ENCODE data around the gene MAT2B.
"Not testable (repeated sequence)": the region's sequence is repeated elsewhere in the genome, so short reads cannot be mapped to it uniquely, and the experiment has no call there.

MAT2B gene

GRCh38 chr5:163506726-163507125 is 1.3 kb downstream of the MAT2B start:
- peaks cover 26% of the 10 kb centered on the region for H3K4me1 ChIP-seq (ENCODE audit: control insufficient read depth, insufficient read depth, low read length)
- peak overlapping the region; percentile 50 for H3K9ac ChIP-seq (ENCODE audit: low read length)
- peak overlapping the region; percentile 91 for H3K4me3 ChIP-seq (ENCODE audit: low read length)
- H3K27me3 ChIP-seq (ENCODE audit: control insufficient read depth, insufficient read depth, low read length) = no peaks in the 10 kb centered on the region
- no peaks in the 10 kb centered on the region for H3K36me3 ChIP-seq (ENCODE audit: control insufficient read depth, insufficient read depth, low read length)
- H3K27ac ChIP-seq (ENCODE audit: low read depth, low read length) = peak overlapping the region; percentile 98

GRCh38 chr5:163508753-163509152 is 3.3 kb downstream of the MAT2B start:
- H3K27ac ChIP-seq (ENCODE audit: low read depth, low read length) = peak overlapping the region; percentile 10
- H3K9ac ChIP-seq (ENCODE audit: low read length) = no peak overlapping the region
- no peaks in the 10 kb centered on the region for H3K27me3 ChIP-seq (ENCODE audit: control insufficient read depth, insufficient read depth, low read length)
- peaks cover 10% of the 10 kb centered on the region for H3K36me3 ChIP-seq (ENCODE audit: control insufficient read depth, insufficient read depth, low read length)
- H3K4me1 ChIP-seq (ENCODE audit: control insufficient read depth, insufficient read depth, low read length) = peaks cover 28% of the 10 kb centered on the region
- H3K4me3 ChIP-seq (ENCODE audit: low read length) = peak overlapping the region; percentile 15

GRCh38 chr5:163509291-163509951 is 4.0 kb downstream of the MAT2B start:
- Histone ChIP-seq H3K27ac (ENCODE audit: low read depth, low read length) (peak overlapping the region; percentile 10), H3K27me3 (ENCODE audit: control insufficient read depth, insufficient read depth, low read length) (no peaks in the 10 kb centered on the region), H3K4me3 (ENCODE audit: low read length) (peak overlapping the region; percentile 0), H3K4me1 (ENCODE audit: control insufficient read depth, insufficient read depth, low read length) (peaks cover 25% of the 10 kb centered on the region), H3K36me3 (ENCODE audit: control insufficient read depth, insufficient read depth, low read length) (peaks cover 11% of the 10 kb centered on the region), H3K9ac (ENCODE audit: low read length) (no peak overlapping the region)

GRCh38 chr5:163512526-163512925 is 7.1 kb downstream of the MAT2B start:
- H3K9ac ChIP-seq (ENCODE audit: low read length) = no peak overlapping the region
- H3K36me3 ChIP-seq (ENCODE audit: control insufficient read depth, insufficient read depth, low read length) = peaks cover 24% of the 10 kb centered on the region
- no peak overlapping the region for H3K27ac ChIP-seq (ENCODE audit: low read depth, low read length)
- H3K27me3 ChIP-seq (ENCODE audit: control insufficient read depth, insufficient read depth, low read length) = no peaks in the 10 kb centered on the region
- no peak overlapping the region for H3K4me3 ChIP-seq (ENCODE audit: low read length)
- H3K4me1 ChIP-seq (ENCODE audit: control insufficient read depth, insufficient read depth, low read length) = peaks cover 17% of the 10 kb centered on the region

- Histone ChIP-seq H3K4me3 (ENCODE audit: low read length) (no peak overlapping the region), H3K4me1 (ENCODE audit: control insufficient read depth, insufficient read depth, low read length) (no peaks in the 10 kb centered on the region), H3K27me3 (ENCODE audit: control insufficient read depth, insufficient read depth, low read length) (no peaks in the 10 kb centered on the region), H3K9ac (ENCODE audit: low read length) (no peak overlapping the region), H3K27ac (ENCODE audit: low read depth, low read length) (no peak overlapping the region), H3K36me3 (ENCODE audit: control insufficient read depth, insufficient read depth, low read length) (peaks cover 7% of the 10 kb centered on the region)
Measured at GRCh38 chr5:163525096-163525495, 19.7 kb downstream of the MAT2B start.

GRCh38 chr5:163529698-163530097 is 24.3 kb downstream of the MAT2B start:
- Histone ChIP-seq H3K4me1 (ENCODE audit: control insufficient read depth, insufficient read depth, low read length) (no peaks in the 10 kb centered on the region), H3K27me3 (ENCODE audit: control insufficient read depth, insufficient read depth, low read length) (no peaks in the 10 kb centered on the region), H3K4me3 (ENCODE audit: low read length) (no peak overlapping the region), H3K9ac (ENCODE audit: low read length) (no peak overlapping the region), H3K27ac (ENCODE audit: low read depth, low read length) (no peak overlapping the region), H3K36me3 (ENCODE audit: control insufficient read depth, insufficient read depth, low read length) (no peaks in the 10 kb centered on the region)

- Histone ChIP-seq H3K27me3 (ENCODE audit: control insufficient read depth, insufficient read depth, low read length) (no peaks in the 10 kb centered on the region), H3K27ac (ENCODE audit: low read depth, low read length) (no peak overlapping the region), H3K9ac (ENCODE audit: low read length) (no peak overlapping the region), H3K4me3 (ENCODE audit: low read length) (no peak overlapping the region), H3K4me1 (ENCODE audit: control insufficient read depth, insufficient read depth, low read length) (no peaks in the 10 kb centered on the region), H3K36me3 (ENCODE audit: control insufficient read depth, insufficient read depth, low read length) (no peaks in the 10 kb centered on the region)
Measured at GRCh38 chr5:163531272-163531671, 25.9 kb downstream of the MAT2B start.

- no peak overlapping the region for H3K4me3 ChIP-seq (ENCODE audit: low read length)
- H3K27me3 ChIP-seq (ENCODE audit: control insufficient read depth, insufficient read depth, low read length) = no peaks in the 10 kb centered on the region
- no peaks in the 10 kb centered on the region for H3K36me3 ChIP-seq (ENCODE audit: control insufficient read depth, insufficient read depth, low read length)
- no peak overlapping the region for H3K9ac ChIP-seq (ENCODE audit: low read length)
- H3K27ac ChIP-seq (ENCODE audit: low read depth, low read length) = no peak overlapping the region
- H3K4me1 ChIP-seq (ENCODE audit: control insufficient read depth, insufficient read depth, low read length) = no peaks in the 10 kb centered on the region
Measured at GRCh38 chr5:163532171-163533084, 27.0 kb downstream of the MAT2B start.

GRCh38 chr5:163533223-163533622 is 27.8 kb downstream of the MAT2B start:
- H3K36me3 ChIP-seq (ENCODE audit: control insufficient read depth, insufficient read depth, low read length) = no peaks in the 10 kb centered on the region
- no peak overlapping the region for H3K27ac ChIP-seq (ENCODE audit: low read depth, low read length)
- H3K9ac ChIP-seq (ENCODE audit: low read length) = no peak overlapping the region
- H3K4me1 ChIP-seq (ENCODE audit: control insufficient read depth, insufficient read depth, low read length) = no peaks in the 10 kb centered on the region
- no peak overlapping the region for H3K4me3 ChIP-seq (ENCODE audit: low read length)
- H3K27me3 ChIP-seq (ENCODE audit: control insufficient read depth, insufficient read depth, low read length) = no peaks in the 10 kb centered on the region

- no peaks in the 10 kb centered on the region for H3K36me3 ChIP-seq (ENCODE audit: control insufficient read depth, insufficient read depth, low read length)
- H3K27me3 ChIP-seq (ENCODE audit: control insufficient read depth, insufficient read depth, low read length) = no peaks in the 10 kb centered on the region
- no peak overlapping the region for H3K27ac ChIP-seq (ENCODE audit: low read depth, low read length)
- no peak overlapping the region for H3K4me3 ChIP-seq (ENCODE audit: low read length)
- H3K4me1 ChIP-seq (ENCODE audit: control insufficient read depth, insufficient read depth, low read length) = no peaks in the 10 kb centered on the region
- H3K9ac ChIP-seq (ENCODE audit: low read length) = no peak overlapping the region
Measured at GRCh38 chr5:163534492-163535094, 29.2 kb downstream of the MAT2B start.

GRCh38 chr5:163535290-163535689 is 29.9 kb downstream of the MAT2B start:
- Histone ChIP-seq H3K27me3 (ENCODE audit: control insufficient read depth, insufficient read depth, low read length) (no peaks in the 10 kb centered on the region), H3K9ac (ENCODE audit: low read length) (no peak overlapping the region), H3K4me1 (ENCODE audit: control insufficient read depth, insufficient read depth, low read length) (no peaks in the 10 kb centered on the region), H3K4me3 (ENCODE audit: low read length) (no peak overlapping the region), H3K36me3 (ENCODE audit: control insufficient read depth, insufficient read depth, low read length) (no peaks in the 10 kb centered on the region), H3K27ac (ENCODE audit: low read depth, low read length) (no peak overlapping the region)

- not testable (repeated sequence) for H3K9ac ChIP-seq (ENCODE audit: low read length); H3K27me3 ChIP-seq (ENCODE audit: control insufficient read depth, insufficient read depth, low read length); H3K4me3 ChIP-seq (ENCODE audit: low read length); H3K36me3 ChIP-seq (ENCODE audit: control insufficient read depth, insufficient read depth, low read length); H3K4me1 ChIP-seq (ENCODE audit: control insufficient read depth, insufficient read depth, low read length); H3K27ac ChIP-seq (ENCODE audit: low read depth, low read length)
Measured at GRCh38 chr5:163536442-163536841, 31.0 kb downstream of the MAT2B start.
